Measurements from ENCODE around the gene DCUN1D4.
A peak's percentile ranks its signal among the peaks of the same experiment; 100 is the strongest.

Gene DCUN1D4

GRCh38 chr4:51842554-51843308 lies at the start of gene DCUN1D4:
Gene DCUN1D4 (plus strand): TSS chr4:51843153. CDS start chr4:51843243, 90 bp downstream.
- peak; percentile 99 for DNase-seq

- no peak for DNase-seq
Observed at GRCh38 chr4:51820443-51821234, 22.3 kb upstream of the DCUN1D4 start.

- DNase-seq, result no peak
Observed at GRCh38 chr4:51825341-51825740, 17.6 kb upstream of the DCUN1D4 start.

- no peak for DNase-seq
Observed at GRCh38 chr4:51830156-51830720, 12.7 kb upstream of the DCUN1D4 start.

GRCh38 chr4:51831133-51831532 lies 11.8 kb upstream of the DCUN1D4 start:
- peak; percentile 69 for DNase-seq

GRCh38 chr4:51833236-51833635 lies 9.7 kb upstream of the DCUN1D4 start:
- DNase-seq, result no peak

GRCh38 chr4:51835079-51835478 lies 7.9 kb upstream of the DCUN1D4 start:
- no peak for DNase-seq

- no peak for DNase-seq
Observed at GRCh38 chr4:51835855-51836254, 7.1 kb upstream of the DCUN1D4 start.

- no peak for DNase-seq
Observed at GRCh38 chr4:51836549-51836948, 6.4 kb upstream of the DCUN1D4 start.

GRCh38 chr4:51840781-51841180 lies 2.2 kb upstream of the DCUN1D4 start:
- DNase-seq, result no peak

- DNase-seq, result peak; percentile 64
Observed at GRCh38 chr4:51842167-51842553, 793 bp upstream of the DCUN1D4 start.

- peak; percentile 79 for DNase-seq
Observed at GRCh38 chr4:51843309-51844152, 578 bp downstream of the DCUN1D4 start.

- DNase-seq, result peak; percentile 95
Observed at GRCh38 chr4:51844153-51845054, 1.5 kb downstream of the DCUN1D4 start.

- DNase-seq, result no peak
Observed at GRCh38 chr4:51845055-51845426, 2.1 kb downstream of the DCUN1D4 start.

GRCh38 chr4:51845711-51846110 lies 2.8 kb downstream of the DCUN1D4 start:
- no peak for DNase-seq

GRCh38 chr4:51849430-51849829 lies 6.5 kb downstream of the DCUN1D4 start:
- DNase-seq, result no peak

GRCh38 chr4:51850294-51850693 lies 7.3 kb downstream of the DCUN1D4 start:
- no peak for DNase-seq

- peak; percentile 4 for DNase-seq
Observed at GRCh38 chr4:51851090-51851936, 8.4 kb downstream of the DCUN1D4 start.

GRCh38 chr4:51851937-51852290 lies 9.0 kb downstream of the DCUN1D4 start:
- DNase-seq, result no peak

- DNase-seq, result peak; percentile 48
Observed at GRCh38 chr4:51853027-51853682, 10.2 kb downstream of the DCUN1D4 start.
